Astrocyte of the spinal cord (primary cell): ENCODE results near the gene BLOC1S5.

Experiments used
- DNase-seq: peaks from one replicate; pipeline ENCODE4 v3.0.0; 2011; ENCODE audit warnings: low read depth, low spot score
- H3K4me3 ChIP-seq: 2 replicates; pipeline ENCODE4 v1.5.1; 2011; ENCODE audit warnings: low read depth, mild to moderate bottlenecking, low read length, moderate library complexity
- in situ Hi-C: cut with HindIII; loops from 2 replicates; pipeline ENCODE4 v1.10.0; 2017; ENCODE audit warnings: low sequenced_read_pairs
- TF ChIP-seq, protein P1 (sequence below): IDR thresholded peaks from 2 replicates; pipeline ENCODE4 v1.5.1; 2012; ENCODE audit warnings: low read depth, mild to moderate bottlenecking, low read length, inconsistent platforms

The BLOC1S5 gene

DNA sequence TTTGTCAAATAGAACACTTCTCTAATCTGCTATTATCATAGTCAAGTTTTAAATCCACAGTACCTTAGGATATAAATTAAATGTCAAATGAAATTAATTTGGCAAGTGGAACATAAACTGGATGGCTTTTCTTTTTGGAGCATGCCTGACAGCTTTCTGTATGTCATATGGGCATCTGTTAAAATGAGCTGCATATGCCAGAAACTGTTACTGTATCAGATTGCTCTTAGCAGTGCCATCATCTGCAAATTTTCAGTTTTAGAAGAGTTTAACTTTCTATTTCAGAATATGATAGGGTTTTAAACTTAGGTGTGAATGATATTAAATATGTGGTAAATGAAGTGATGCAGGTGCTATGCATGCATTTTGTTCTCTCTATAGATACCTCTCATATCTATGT is 41.6 kb upstream of the BLOC1S5 start:
- no peak for DNase-seq
- no peak overlapping the region for H3K4me3 ChIP-seq
- in situ Hi-C loops, result no loop called here
- TF ChIP-seq, protein P1, sequence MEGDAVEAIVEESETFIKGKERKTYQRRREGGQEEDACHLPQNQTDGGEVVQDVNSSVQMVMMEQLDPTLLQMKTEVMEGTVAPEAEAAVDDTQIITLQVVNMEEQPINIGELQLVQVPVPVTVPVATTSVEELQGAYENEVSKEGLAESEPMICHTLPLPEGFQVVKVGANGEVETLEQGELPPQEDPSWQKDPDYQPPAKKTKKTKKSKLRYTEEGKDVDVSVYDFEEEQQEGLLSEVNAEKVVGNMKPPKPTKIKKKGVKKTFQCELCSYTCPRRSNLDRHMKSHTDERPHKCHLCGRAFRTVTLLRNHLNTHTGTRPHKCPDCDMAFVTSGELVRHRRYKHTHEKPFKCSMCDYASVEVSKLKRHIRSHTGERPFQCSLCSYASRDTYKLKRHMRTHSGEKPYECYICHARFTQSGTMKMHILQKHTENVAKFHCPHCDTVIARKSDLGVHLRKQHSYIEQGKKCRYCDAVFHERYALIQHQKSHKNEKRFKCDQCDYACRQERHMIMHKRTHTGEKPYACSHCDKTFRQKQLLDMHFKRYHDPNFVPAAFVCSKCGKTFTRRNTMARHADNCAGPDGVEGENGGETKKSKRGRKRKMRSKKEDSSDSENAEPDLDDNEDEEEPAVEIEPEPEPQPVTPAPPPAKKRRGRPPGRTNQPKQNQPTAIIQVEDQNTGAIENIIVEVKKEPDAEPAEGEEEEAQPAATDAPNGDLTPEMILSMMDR, result no peak

DNA sequence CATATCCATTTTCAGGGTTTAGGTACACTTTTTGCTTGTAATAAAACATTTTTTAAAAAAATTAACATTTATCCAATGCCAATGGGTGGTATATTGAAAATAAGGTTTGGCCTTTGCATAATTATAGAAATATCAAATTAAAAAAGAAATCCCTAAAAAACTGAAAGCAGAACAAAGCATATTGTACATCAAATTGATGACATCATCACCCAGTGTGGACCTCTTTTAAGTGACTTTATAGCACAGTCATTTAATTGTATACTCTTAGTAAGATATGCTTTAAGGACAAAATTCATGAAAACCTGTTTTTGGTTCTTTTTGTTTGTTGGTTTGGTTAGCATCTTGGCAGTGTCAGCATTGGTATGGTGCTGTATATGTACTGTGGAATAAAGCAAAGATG is 39.5 kb upstream of the BLOC1S5 start:
- TF ChIP-seq, protein P1, result no peak
- no peak overlapping the region for H3K4me3 ChIP-seq
- no peak for DNase-seq
- in situ Hi-C loops, result no loop called here

DNA sequence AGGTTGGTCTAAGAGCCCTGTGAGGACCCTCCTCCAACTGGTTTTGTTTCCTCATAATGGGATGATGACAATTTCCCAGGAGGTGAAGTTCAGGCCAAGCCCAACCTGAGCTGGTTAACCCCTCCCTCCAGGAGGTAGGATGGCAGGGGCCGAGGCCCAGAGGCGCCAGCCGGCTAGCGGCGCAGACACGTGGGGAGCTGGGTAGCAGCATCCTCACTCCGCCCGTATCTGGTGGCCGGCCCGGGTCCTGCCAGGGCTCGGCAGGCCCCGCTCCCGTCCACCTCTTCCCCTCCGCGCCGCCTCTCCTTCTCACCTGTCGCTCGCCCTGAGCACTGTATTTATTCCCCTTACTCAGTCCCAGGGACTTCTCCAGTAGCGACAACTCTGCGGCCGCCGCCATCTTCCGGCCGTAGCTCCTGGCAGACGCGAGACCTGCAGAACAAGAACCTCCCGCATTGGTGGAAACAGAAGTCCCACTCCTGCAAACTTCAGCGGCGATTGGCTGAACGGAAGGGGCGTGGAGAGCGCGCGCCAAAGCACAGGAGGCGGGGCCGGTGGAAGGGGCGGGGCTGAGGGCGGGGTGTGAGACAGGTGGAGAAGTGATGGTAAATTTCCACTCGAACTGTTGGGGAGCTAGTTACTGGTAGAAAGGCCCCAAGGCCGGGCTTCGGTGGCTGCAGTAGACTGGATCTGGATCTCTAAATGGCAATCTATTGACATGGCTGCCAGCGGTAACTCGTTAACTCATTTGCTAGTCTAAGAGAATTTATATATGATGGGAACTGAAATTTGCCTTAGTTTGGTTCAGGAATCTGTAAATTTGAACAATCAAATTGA is 38.2 kb upstream of the BLOC1S5 start, which contains the start of gene EEF1E1:
Gene EEF1E1, minus strand, starts transcription at position 427 of the 837 bp plus-strand sequence. Its CDS starts 27 bp downstream, at position 400.
- TF ChIP-seq, protein P1, result no peak
- peak within 1 kb of the TSS; percentile 88 for H3K4me3 ChIP-seq
- peak; percentile 96 for DNase-seq
- in situ Hi-C loops, result no loop called here

DNA sequence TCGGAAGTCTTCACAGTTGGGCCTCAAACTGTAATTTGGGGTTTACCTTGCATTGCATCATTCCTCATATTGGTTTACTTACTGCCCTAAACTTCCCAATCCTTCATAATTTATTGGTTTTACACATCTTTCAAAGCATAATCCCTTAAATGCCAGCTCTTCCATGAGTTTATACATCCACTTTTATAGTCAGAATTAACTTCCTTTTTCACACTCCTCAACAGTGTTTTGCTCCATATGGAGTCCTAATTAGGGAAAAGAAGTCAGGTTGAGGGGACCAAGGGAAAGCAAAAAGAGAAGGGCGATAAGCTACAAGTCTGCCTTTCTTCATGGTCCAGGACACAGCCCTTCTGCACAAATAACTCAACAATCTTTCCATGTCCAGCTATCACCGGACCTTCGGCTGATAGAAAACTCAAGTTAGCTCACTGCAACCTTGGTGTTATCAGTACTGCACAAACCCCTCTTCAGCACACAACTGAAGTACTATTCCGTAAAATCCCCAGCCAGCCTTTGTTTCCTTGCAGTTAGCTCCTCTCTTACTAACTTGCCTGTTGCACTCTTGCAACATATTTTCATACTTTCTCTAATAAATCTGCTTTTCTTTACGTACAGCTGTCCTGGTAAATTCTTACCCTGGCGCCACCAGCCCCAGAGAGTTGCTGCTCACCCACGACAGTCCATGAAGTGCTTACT is 36.1 kb upstream of the BLOC1S5 start:
- no peak overlapping the region for H3K4me3 ChIP-seq
- DNase-seq, result no peak
- TF ChIP-seq, protein P1, result no peak
- in situ Hi-C loops, result no loop called here

DNA sequence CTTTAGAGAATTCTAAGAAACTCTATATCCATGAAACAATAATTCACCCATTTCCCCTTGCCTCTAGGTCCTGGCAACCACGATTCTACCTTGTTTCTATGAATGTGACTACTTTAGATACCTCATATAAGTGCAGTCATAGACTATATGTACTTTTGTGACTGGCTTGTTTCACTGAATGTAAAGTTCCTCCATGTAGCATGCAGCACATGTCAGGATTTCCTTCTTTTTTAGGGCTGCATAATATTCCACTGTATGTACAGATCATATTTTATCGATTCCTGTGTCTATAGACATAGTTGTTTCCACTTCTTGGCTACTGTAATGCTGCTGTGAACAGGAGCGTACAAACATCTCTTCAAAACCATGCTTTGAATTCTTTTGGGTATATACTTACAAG is 26.5 kb upstream of the BLOC1S5 start:
- in situ Hi-C loops, result no loop called here
- TF ChIP-seq, protein P1, result no peak
- DNase-seq, result no peak
- H3K4me3 ChIP-seq, result no peak overlapping the region

DNA sequence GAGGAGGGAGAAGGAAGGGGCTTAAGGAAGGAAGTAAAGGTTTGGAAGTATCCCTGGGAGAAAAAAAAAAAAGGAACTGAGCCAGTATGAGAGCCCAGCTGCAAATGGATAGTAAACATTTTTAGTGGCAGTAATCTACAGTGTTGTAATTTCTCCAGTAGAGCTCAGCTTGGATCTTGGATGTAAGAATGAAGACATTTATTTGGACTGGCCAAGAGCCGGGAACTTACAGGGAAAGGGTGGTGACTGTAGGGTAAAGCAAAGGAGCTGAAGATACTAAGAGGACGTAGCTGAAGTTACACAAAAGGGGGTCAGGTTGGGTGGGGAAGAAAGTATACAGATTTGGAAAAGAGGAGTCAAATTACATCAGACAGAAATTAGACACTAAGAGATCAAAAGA is 24.7 kb upstream of the BLOC1S5 start:
- TF ChIP-seq, protein P1, result no peak
- peak; percentile 21 for DNase-seq
- in situ Hi-C loops, result no loop called here
- no peak overlapping the region for H3K4me3 ChIP-seq
